DND-41 (cell line): Measurements from ENCODE around the gene RUBCNL.

Experiments
- EZH2 ChIP-seq: IDR thresholded peaks from 3 replicates; pipeline ENCODE4 v1.6.1; 2012; ENCODE audit warnings: borderline replicate concordance, low read depth, mild to moderate bottlenecking, moderate library complexity, low read length, inconsistent platforms; ENCODE audit not compliant: severe bottlenecking
- TF ChIP-seq, protein P1 (sequence below): IDR thresholded peaks from 2 replicates; pipeline ENCODE4 v1.5.1; 2012; ENCODE audit warnings: borderline replicate concordance, low read length, moderate library complexity, mild to moderate bottlenecking; ENCODE audit not compliant: poor library complexity, severe bottlenecking; ENCODE audit errors: extremely low read depth

DNA sequence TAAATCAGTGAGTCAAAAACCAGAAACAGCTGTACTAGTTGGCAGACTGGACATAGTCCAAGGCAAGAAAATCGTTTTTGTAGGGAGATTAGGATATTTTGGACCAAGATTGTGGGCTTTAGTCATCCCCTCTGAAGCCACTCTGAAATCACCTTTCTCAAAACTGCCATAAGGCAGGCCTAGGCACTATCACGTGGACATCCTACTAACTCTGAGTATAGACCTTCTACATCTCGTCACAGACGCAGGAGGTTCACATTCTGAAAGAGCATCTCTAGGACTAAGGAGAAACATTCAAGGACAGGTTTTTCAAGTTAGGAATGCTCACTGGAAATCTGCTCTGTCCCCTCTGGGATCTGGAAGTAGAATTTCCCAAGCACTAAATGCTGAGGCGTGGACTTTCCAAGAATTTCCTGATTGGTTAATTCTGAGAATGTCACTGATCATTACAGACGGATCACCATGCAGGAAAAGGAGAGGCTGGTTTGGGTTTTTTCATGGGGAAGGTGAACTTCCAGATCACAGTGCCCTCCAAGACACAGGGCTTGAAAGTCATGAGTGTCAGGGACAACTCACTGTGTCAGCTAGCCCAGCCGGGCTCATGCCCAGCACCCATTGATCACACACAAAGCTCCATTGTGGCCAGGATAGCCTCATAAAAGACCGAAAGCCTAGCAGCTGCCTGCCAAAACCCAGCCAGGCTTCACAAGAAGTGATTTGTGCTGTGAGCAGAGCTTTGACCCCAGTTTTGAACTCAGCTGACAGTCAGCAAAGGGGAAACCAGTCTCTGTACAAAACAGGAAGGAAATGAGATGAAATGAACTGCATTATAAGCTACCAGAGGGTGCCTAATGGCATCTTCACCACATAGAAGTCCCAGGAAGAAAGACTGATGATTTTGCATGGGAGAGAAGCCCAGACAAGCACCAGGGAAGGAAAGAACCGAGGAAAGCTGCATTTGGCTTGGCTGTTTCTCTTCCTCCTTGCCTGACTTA is 2.7 kb upstream of the RUBCNL start:
- TF ChIP-seq EZH2: no peak
- TF ChIP-seq, protein P1, sequence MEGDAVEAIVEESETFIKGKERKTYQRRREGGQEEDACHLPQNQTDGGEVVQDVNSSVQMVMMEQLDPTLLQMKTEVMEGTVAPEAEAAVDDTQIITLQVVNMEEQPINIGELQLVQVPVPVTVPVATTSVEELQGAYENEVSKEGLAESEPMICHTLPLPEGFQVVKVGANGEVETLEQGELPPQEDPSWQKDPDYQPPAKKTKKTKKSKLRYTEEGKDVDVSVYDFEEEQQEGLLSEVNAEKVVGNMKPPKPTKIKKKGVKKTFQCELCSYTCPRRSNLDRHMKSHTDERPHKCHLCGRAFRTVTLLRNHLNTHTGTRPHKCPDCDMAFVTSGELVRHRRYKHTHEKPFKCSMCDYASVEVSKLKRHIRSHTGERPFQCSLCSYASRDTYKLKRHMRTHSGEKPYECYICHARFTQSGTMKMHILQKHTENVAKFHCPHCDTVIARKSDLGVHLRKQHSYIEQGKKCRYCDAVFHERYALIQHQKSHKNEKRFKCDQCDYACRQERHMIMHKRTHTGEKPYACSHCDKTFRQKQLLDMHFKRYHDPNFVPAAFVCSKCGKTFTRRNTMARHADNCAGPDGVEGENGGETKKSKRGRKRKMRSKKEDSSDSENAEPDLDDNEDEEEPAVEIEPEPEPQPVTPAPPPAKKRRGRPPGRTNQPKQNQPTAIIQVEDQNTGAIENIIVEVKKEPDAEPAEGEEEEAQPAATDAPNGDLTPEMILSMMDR: no peak
